WERI-Rb-1 (cell line): ENCODE results near the gene ANO6.

Experiments
- DNase-seq: peaks from one replicate; pipeline ENCODE4 v3.0.0-alpha.2; 2020
- H3K27ac ChIP-seq: fragments of 250-450 bp; sonication (Bioruptor Pico); 2 replicates; pipeline ENCODE4 v1.5.1; 2020; ENCODE audit warnings: mild to moderate bottlenecking, moderate library complexity
- H3K27me3 ChIP-seq: fragments of 250-450 bp; sonication (Bioruptor Pico); 2 replicates; pipeline ENCODE4 v1.5.1; 2021; ENCODE audit warnings: mild to moderate bottlenecking, low read depth, moderate library complexity; ENCODE audit not compliant: insufficient read depth, severe bottlenecking
- H3K36me3 ChIP-seq: fragments of 250-450 bp; sonication (Bioruptor Pico); 2 replicates; pipeline ENCODE4 v1.5.1; 2020; ENCODE audit warnings: mild to moderate bottlenecking, moderate library complexity
- H3K4me3 ChIP-seq: 2 replicates; pipeline ENCODE4 v1.5.1; 2011; ENCODE audit warnings: low read depth, mild to moderate bottlenecking, control low read depth, low read length
- H3K9me3 ChIP-seq: fragments of 250-450 bp; sonication (Bioruptor Pico); 2 replicates; pipeline ENCODE4 v1.5.1; 2021; ENCODE audit warnings: mild to moderate bottlenecking, moderate library complexity; ENCODE audit not compliant: severe bottlenecking
- TF ChIP-seq, protein P1 (sequence below): IDR thresholded peaks from 2 replicates; pipeline ENCODE4 v1.5.1; 2011; ENCODE audit warnings: low read depth, mild to moderate bottlenecking, control low read depth, inconsistent platforms, low read length

ANO6 gene

DNA sequence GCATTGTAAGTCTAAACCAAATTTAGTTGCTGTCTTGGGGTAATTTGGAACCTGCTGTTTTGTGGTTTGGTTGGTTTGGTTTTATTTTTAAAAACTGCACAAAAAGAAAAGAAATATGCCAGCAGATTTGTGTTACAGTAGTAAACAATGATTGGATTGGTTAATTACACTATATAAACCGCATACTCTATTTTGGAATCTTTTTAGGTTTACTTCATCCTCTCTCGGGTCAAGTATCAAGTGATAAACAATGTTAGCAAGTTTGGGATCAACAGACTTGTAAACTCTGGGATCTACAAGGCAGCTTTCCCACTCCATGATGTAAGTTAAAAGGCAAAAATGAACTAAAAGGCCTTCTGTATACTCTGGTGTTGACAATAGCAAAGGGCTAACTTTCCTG lies 132.4 kb downstream of the ANO6 start:
- no peak overlapping the region for H3K27ac ChIP-seq
- H3K36me3 ChIP-seq = 0 out of 2 replicates have a peak, but pooled peaks cover 5% of the 10 kb centered on the region
- H3K4me3 ChIP-seq = no peak overlapping the region
- no peaks in the 10 kb centered on the region for H3K27me3 ChIP-seq
- no peak for DNase-seq
- no peaks in the 10 kb centered on the region for H3K9me3 ChIP-seq
- TF ChIP-seq, protein P1, sequence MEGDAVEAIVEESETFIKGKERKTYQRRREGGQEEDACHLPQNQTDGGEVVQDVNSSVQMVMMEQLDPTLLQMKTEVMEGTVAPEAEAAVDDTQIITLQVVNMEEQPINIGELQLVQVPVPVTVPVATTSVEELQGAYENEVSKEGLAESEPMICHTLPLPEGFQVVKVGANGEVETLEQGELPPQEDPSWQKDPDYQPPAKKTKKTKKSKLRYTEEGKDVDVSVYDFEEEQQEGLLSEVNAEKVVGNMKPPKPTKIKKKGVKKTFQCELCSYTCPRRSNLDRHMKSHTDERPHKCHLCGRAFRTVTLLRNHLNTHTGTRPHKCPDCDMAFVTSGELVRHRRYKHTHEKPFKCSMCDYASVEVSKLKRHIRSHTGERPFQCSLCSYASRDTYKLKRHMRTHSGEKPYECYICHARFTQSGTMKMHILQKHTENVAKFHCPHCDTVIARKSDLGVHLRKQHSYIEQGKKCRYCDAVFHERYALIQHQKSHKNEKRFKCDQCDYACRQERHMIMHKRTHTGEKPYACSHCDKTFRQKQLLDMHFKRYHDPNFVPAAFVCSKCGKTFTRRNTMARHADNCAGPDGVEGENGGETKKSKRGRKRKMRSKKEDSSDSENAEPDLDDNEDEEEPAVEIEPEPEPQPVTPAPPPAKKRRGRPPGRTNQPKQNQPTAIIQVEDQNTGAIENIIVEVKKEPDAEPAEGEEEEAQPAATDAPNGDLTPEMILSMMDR = no peak

DNA sequence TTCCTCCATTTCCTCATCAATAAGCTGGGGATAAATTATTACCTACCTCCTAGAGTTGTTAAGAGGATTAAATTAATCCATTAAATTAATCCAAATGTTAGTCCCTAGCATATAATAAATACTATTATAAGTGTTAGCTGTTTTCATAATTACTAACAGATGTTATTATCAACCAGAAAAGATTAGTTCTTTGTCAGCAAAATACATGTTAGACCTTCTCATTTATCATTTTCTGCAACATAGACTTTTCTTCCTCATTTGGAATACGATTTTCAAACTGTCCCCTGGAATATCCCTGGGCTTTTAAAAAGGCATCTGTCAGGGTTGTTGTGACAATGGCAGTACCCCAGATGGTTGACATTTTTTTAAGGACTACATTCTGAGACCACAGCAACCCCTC lies 133.1 kb downstream of the ANO6 start:
- Histone ChIP-seq H3K36me3 (0 out of 2 replicates have a peak, but pooled peaks cover 5% of the 10 kb centered on the region), H3K27ac (no peak overlapping the region), H3K4me3 (no peak overlapping the region), H3K9me3 (no peaks in the 10 kb centered on the region), H3K27me3 (no peaks in the 10 kb centered on the region)
- no peak for DNase-seq
- TF ChIP-seq, protein P1 = no peak

DNA sequence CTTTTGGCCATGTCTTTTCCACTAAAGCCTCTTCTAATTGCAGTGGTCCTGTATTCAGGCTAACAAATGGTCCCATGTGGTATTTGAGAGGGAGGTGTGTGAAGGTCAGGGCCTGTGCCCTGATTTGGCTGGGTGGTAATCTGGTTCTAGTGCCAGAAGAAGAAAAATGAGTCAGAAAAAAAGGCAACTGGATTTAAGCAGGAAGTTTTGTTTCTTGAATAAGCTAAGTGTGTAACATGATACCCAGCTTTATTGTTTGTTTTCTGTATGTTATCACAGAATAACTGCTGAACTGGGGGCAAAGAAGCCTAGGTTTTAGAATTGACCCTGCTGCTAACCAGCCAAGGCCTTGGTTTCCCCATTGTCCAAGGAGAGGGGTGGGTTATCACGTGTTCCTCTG lies 134.0 kb downstream of the ANO6 start:
- Histone ChIP-seq H3K4me3 (no peak overlapping the region), H3K9me3 (no peaks in the 10 kb centered on the region), H3K27me3 (no peaks in the 10 kb centered on the region), H3K36me3 (0 out of 2 replicates have a peak, but pooled peaks cover 5% of the 10 kb centered on the region), H3K27ac (no peak overlapping the region)
- DNase-seq = no peak
- TF ChIP-seq, protein P1 = no peak

DNA sequence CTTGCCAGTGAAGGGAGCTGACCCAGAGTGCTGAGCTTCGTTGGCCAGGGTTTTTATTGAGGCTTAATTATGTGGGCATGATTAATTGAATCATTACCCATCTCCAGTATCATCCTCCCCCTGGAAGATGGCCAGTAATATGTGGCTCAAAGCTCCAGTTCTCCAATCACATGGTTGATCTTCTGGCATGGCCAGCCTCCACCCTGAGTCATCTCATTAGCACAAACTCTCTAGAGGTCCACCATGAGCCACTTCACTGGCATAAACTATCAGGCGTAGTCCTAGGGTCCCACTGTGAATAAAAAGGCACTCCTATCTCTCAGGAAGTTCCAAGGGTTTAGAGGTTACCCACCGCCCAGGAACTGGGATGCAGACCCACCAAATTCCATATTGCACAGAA lies 135.0 kb downstream of the ANO6 start:
- no peaks in the 10 kb centered on the region for H3K27me3 ChIP-seq
- 0 out of 2 replicates have a peak, but pooled peaks cover 5% of the 10 kb centered on the region for H3K36me3 ChIP-seq
- no peaks in the 10 kb centered on the region for H3K9me3 ChIP-seq
- TF ChIP-seq, protein P1 = no peak
- no peak overlapping the region for H3K4me3 ChIP-seq
- no peak overlapping the region for H3K27ac ChIP-seq
- DNase-seq = no peak

DNA sequence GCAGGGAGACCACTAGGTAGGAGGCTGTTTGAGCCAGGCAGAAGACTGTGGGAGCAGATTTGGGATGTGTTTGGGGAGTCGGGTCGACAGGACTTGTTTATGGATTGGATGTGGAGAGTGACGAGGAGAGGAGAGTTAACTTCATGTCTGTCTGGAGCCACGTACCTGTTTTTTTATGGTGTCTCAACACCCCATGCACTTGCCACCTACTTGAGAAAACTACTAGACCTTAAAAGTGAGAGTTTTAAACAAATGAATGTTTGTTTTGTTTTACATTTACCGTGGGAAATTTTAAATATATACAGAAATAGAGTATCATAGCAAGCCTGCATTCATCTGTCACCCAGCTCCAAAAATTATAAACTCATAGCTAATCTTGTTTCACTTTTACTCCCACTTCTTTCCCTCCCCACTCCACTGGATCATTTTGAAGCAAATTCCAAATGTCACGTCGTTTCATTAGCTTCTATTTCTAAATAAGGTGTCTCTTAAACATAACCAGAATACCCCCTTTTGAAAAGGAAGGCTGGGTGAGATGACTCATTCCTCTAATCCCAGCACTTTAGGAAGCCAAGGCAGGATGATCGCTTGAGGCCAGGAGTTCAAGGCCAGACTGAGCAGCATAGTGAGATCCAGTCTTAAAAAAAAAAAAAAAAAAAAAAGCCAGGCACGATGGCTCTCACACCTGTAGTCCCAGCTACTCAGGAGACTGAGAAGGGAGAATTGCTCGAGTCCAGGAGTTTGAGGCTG lies 136.2 kb downstream of the ANO6 start:
- no peaks in the 10 kb centered on the region for H3K9me3 ChIP-seq
- TF ChIP-seq, protein P1 = no peak
- H3K4me3 ChIP-seq = no peak overlapping the region
- 0 out of 2 replicates have a peak, but pooled peaks cover 5% of the 10 kb centered on the region for H3K36me3 ChIP-seq
- no peak overlapping the region for H3K27ac ChIP-seq
- DNase-seq = no peak
- H3K27me3 ChIP-seq = no peaks in the 10 kb centered on the region
